Activated naive CD4-positive, alpha-beta T cell treated with anti-CD3 and anti-CD28 coated beads, Interleukin-2, amount 50 U/mL, for 16 hours (primary cell): ENCODE results near the gene VOPP1.

ENCODE experiments used
- DNase-seq: peaks from one replicate; pipeline ENCODE4 v3.0.0-alpha.2; 2020

Gene VOPP1

GRCh38 chr7:55458351-55458750, 114.0 kb downstream of the VOPP1 start:
- DNase-seq, result no peak

- no peak for DNase-seq
These were observed 114.5 kb downstream of the VOPP1 start for GRCh38 chr7:55457801-55458200.

- DNase-seq, result no peak
These were observed 119.3 kb downstream of the VOPP1 start for GRCh38 chr7:55452971-55453370.

GRCh38 chr7:55449992-55450535, 122.2 kb downstream of the VOPP1 start:
- DNase-seq, result no peak

- DNase-seq, result no peak
These were observed 122.9 kb downstream of the VOPP1 start for GRCh38 chr7:55449205-55449991.

- DNase-seq, result no peak
These were observed 123.8 kb downstream of the VOPP1 start for GRCh38 chr7:55448526-55448925.

GRCh38 chr7:55444786-55445185, 127.5 kb downstream of the VOPP1 start:
- no peak for DNase-seq

- no peak for DNase-seq
These were observed 130.4 kb downstream of the VOPP1 start for GRCh38 chr7:55441774-55442522.

- no peak for DNase-seq
These were observed 131.3 kb downstream of the VOPP1 start for GRCh38 chr7:55441002-55441401.

- DNase-seq, result no peak
These were observed 132.1 kb downstream of the VOPP1 start for GRCh38 chr7:55440040-55440690.

- no peak for DNase-seq
These were observed 132.7 kb downstream of the VOPP1 start for GRCh38 chr7:55439627-55440026.

- no peak for DNase-seq
These were observed 133.4 kb downstream of the VOPP1 start for GRCh38 chr7:55438757-55439525.

- DNase-seq, result no peak
These were observed 134.1 kb downstream of the VOPP1 start for GRCh38 chr7:55438085-55438756.

- no peak for DNase-seq
These were observed 134.9 kb downstream of the VOPP1 start for GRCh38 chr7:55437375-55437774.

GRCh38 chr7:55436457-55436856, 135.8 kb downstream of the VOPP1 start:
- no peak for DNase-seq

GRCh38 chr7:55435466-55435865, 136.8 kb downstream of the VOPP1 start:
- DNase-seq, result no peak

- no peak for DNase-seq
These were observed 139.1 kb downstream of the VOPP1 start for GRCh38 chr7:55432939-55433784.

- no peak for DNase-seq
These were observed 139.8 kb downstream of the VOPP1 start for GRCh38 chr7:55432506-55432905.

- no peak for DNase-seq
These were observed 140.4 kb downstream of the VOPP1 start for GRCh38 chr7:55431898-55432297.

- no peak for DNase-seq
These were observed 142.3 kb downstream of the VOPP1 start for GRCh38 chr7:55429835-55430499.

- DNase-seq, result no peak
These were observed 144.5 kb downstream of the VOPP1 start for GRCh38 chr7:55427800-55428199.
